ENCODE measurements around the gene KISS1. TPM values are rescaled to one million over a fixed set of nuclear protein-coding genes. Genes with fewer than 3 reads are reported as not detected.

The KISS1 gene
- polyA plus RNA-seq, 6 donors from 2014 or later, result not detected

- DNase-seq, result no peak
- no peak overlapping the region for H3K4me3 Mint-ChIP-seq
- ATAC-seq (ENCODE audit: low read depth in 2 of 2), result no peak
- peaks cover 5 to 13% (median 8%) of the 10 kb centered on the region in 3 donors for H3K27me3 Mint-ChIP-seq
- H3K4me1 Mint-ChIP-seq, result no peaks in the 10 kb centered on the region
- no peak overlapping the region for H3K27ac Mint-ChIP-seq
- peaks cover 0 to 12% of the 10 kb centered on the region in 2 donors for H3K36me3 Mint-ChIP-seq
- H3K9me3 Mint-ChIP-seq, result peaks cover 2 to 19% (median 9%) of the 10 kb centered on the region in 7 donors
Observed at GRCh38 chr1:204177133-204177532, 19.2 kb downstream of the KISS1 start.

GRCh38 chr1:204176049-204176448, 20.2 kb downstream of the KISS1 start:
- ATAC-seq (ENCODE audit: low read depth in 2 of 2) (no peak), DNase-seq (no peak)
- Mint-ChIP-seq H3K4me3 (no peak overlapping the region), H3K27me3 (peaks cover 5 to 13% (median 8%) of the 10 kb centered on the region in 3 donors), H3K27ac (no peak overlapping the region), H3K4me1 (no peaks in the 10 kb centered on the region), H3K36me3 (peaks cover 0 to 12% of the 10 kb centered on the region in 2 donors), H3K9me3 (peaks cover 3 to 29% (median 17%) of the 10 kb centered on the region in 7 donors)

GRCh38 chr1:204174958-204175357, 21.3 kb downstream of the KISS1 start:
- no peak for DNase-seq
- Mint-ChIP-seq H3K27me3 (peaks cover 5 to 13% (median 8%) of the 10 kb centered on the region in 3 donors), H3K27ac (no peak overlapping the region), H3K36me3 (peaks cover 0 to 12% of the 10 kb centered on the region in 2 donors), H3K4me1 (no peaks in the 10 kb centered on the region), H3K9me3 (peaks cover 3 to 40% (median 26%) of the 10 kb centered on the region in 7 donors), H3K4me3 (no peak overlapping the region)
- no peak for ATAC-seq (ENCODE audit: low read depth in 2 of 2)

- H3K4me1 Mint-ChIP-seq, result no peaks in the 10 kb centered on the region
- H3K27ac Mint-ChIP-seq, result no peak overlapping the region
- DNase-seq, result no peak
- peaks cover 3 to 57% (median 46%) of the 10 kb centered on the region in 7 donors for H3K9me3 Mint-ChIP-seq
- H3K27me3 Mint-ChIP-seq, result peaks cover 5 to 8% (median 7%) of the 10 kb centered on the region in 3 donors
- ATAC-seq (ENCODE audit: low read depth in 2 of 2), result no peak
- H3K4me3 Mint-ChIP-seq, result no peak overlapping the region
- peaks cover 0 to 14% of the 10 kb centered on the region in 2 donors for H3K36me3 Mint-ChIP-seq
Observed at GRCh38 chr1:204172404-204173029, 23.8 kb downstream of the KISS1 start.

GRCh38 chr1:204171751-204172178, 24.5 kb downstream of the KISS1 start:
- H3K9me3 Mint-ChIP-seq, result peaks cover 3 to 61% (median 46%) of the 10 kb centered on the region in 7 donors
- DNase-seq (no peak), ATAC-seq (ENCODE audit: low read depth in 2 of 2) (no peak)
- no peaks in the 10 kb centered on the region for H3K4me1 Mint-ChIP-seq
- H3K36me3 Mint-ChIP-seq, result peaks cover 0 to 17% of the 10 kb centered on the region in 2 donors
- H3K27ac Mint-ChIP-seq, result no peak overlapping the region
- H3K4me3 Mint-ChIP-seq, result no peak overlapping the region
- peaks cover 5 to 10% (median 8%) of the 10 kb centered on the region in 3 donors for H3K27me3 Mint-ChIP-seq

GRCh38 chr1:204170494-204171155, 25.7 kb downstream of the KISS1 start:
- no peak overlapping the region for H3K4me3 Mint-ChIP-seq
- peaks cover 10 to 17% (median 14%) of the 10 kb centered on the region in 3 donors for H3K27me3 Mint-ChIP-seq
- H3K27ac Mint-ChIP-seq, result peak overlapping the region in 1 of 6 donors; percentile 36
- H3K36me3 Mint-ChIP-seq, result peaks cover 0 to 17% of the 10 kb centered on the region in 2 donors
- H3K9me3 Mint-ChIP-seq, result peaks cover 3 to 61% (median 46%) of the 10 kb centered on the region in 7 donors
- ATAC-seq (ENCODE audit: low read depth in 2 of 2) (no peak), DNase-seq (no peak)
- H3K4me1 Mint-ChIP-seq, result no peaks in the 10 kb centered on the region

- peaks cover 10 to 20% (median 20%) of the 10 kb centered on the region in 3 donors for H3K27me3 Mint-ChIP-seq
- no peak overlapping the region for H3K4me3 Mint-ChIP-seq
- no peak for DNase-seq
- H3K4me1 Mint-ChIP-seq, result no peaks in the 10 kb centered on the region
- no peak for ATAC-seq (ENCODE audit: low read depth in 2 of 2)
- no peak overlapping the region for H3K27ac Mint-ChIP-seq
- peaks cover 0 to 17% of the 10 kb centered on the region in 2 donors for H3K36me3 Mint-ChIP-seq
- H3K9me3 Mint-ChIP-seq, result peaks cover 3 to 61% (median 46%) of the 10 kb centered on the region in 7 donors
Observed at GRCh38 chr1:204169858-204170257, 26.4 kb downstream of the KISS1 start.

- DNase-seq, result no peak
- Mint-ChIP-seq H3K9me3 (peaks cover 0 to 50% (median 45%) of the 10 kb centered on the region in 7 donors), H3K4me1 (no peaks in the 10 kb centered on the region), H3K36me3 (peaks cover 0 to 6% of the 10 kb centered on the region in 2 donors), H3K27ac (no peak overlapping the region), H3K4me3 (no peak overlapping the region), H3K27me3 (peaks cover 4 to 16% (median 13%) of the 10 kb centered on the region in 3 donors)
- ATAC-seq (ENCODE audit: low read depth in 2 of 2), result no peak
Observed at GRCh38 chr1:204167730-204168129, 28.6 kb downstream of the KISS1 start.

- Mint-ChIP-seq H3K27ac (no peak within 1 kb of the TSS), H3K4me3 (no peak within 1 kb of the TSS), H3K36me3 (peaks cover 0 to 5% of the 10 kb centered on the region in 2 donors), H3K4me1 (no peaks in the 10 kb centered on the region), H3K27me3 (peaks cover 4 to 16% (median 15%) of the 10 kb centered on the region in 3 donors), H3K9me3 (peaks cover 0 to 38% (median 34%) of the 10 kb centered on the region in 7 donors)
- ATAC-seq (ENCODE audit: low read depth in 2 of 2) (no peak), DNase-seq (no peak)
Observed at GRCh38 chr1:204166219-204166618, 30.1 kb downstream of the KISS1 start, which contains the start of gene REN. TSS of gene REN (minus strand) at chr1:204166337. CDS start at chr1:204166293, 44 bp downstream.

GRCh38 chr1:204162494-204163074, 33.7 kb downstream of the KISS1 start:
- ATAC-seq (ENCODE audit: low read depth in 2 of 2), result peak; percentile 83 to 89
- no peak overlapping the region for H3K4me3 Mint-ChIP-seq
- DNase-seq, result peak; percentile 64
- peaks cover 0 to 9% (median 3%) of the 10 kb centered on the region in 7 donors for H3K9me3 Mint-ChIP-seq
- H3K36me3 Mint-ChIP-seq, result peaks cover 0 to 4% of the 10 kb centered on the region in 2 donors
- no peaks in the 10 kb centered on the region for H3K4me1 Mint-ChIP-seq
- H3K27ac Mint-ChIP-seq, result peak overlapping the region in 2 of 6 donors; percentile 11 to 61
- peaks cover 23 to 43% (median 39%) of the 10 kb centered on the region in 3 donors for H3K27me3 Mint-ChIP-seq

GRCh38 chr1:204161609-204162493, 34.4 kb downstream of the KISS1 start:
- DNase-seq, result no peak
- H3K9me3 Mint-ChIP-seq, result peaks cover 0 to 3% (median 0%) of the 10 kb centered on the region in 7 donors
- no peaks in the 10 kb centered on the region for H3K4me1 Mint-ChIP-seq
- ATAC-seq (ENCODE audit: low read depth in 2 of 2), result no peak
- H3K27ac Mint-ChIP-seq, result peak overlapping the region in 2 of 6 donors; percentile 11 to 61
- no peaks in the 10 kb centered on the region for H3K36me3 Mint-ChIP-seq
- no peak overlapping the region for H3K4me3 Mint-ChIP-seq
- peaks cover 20 to 46% (median 46%) of the 10 kb centered on the region in 3 donors for H3K27me3 Mint-ChIP-seq

- ATAC-seq (ENCODE audit: low read depth in 2 of 2), result no peak
- no peak for DNase-seq
- H3K27me3 Mint-ChIP-seq, result peaks cover 38 to 69% (median 58%) of the 10 kb centered on the region in 3 donors
- H3K9me3 Mint-ChIP-seq, result no peaks in the 10 kb centered on the region
- H3K36me3 Mint-ChIP-seq, result no peaks in the 10 kb centered on the region
- H3K4me1 Mint-ChIP-seq, result peaks cover 0 to 1% (median under 1%) of the 10 kb centered on the region in 3 donors
- H3K4me3 Mint-ChIP-seq, result peak overlapping the region in 1 of 8 donors; percentile 19
- peak overlapping the region in 3 of 6 donors; percentile 23 to 64 (median 62) for H3K27ac Mint-ChIP-seq
Observed at GRCh38 chr1:204157962-204158361, 38.3 kb downstream of the KISS1 start.
